Activated T-cell treated with anti-CD3 and anti-CD28 coated beads for 4 hours (primary cell): ENCODE results near the gene TCF4.
"Not testable (repeated sequence)": the region's sequence is repeated elsewhere in the genome, so short reads cannot be mapped to it uniquely, and the experiment has no call there.

Experiments
- DNase-seq: peaks from one replicate; pipeline ENCODE4 v3.0.0-alpha.2; 2020

TCF4 gene

DNA sequence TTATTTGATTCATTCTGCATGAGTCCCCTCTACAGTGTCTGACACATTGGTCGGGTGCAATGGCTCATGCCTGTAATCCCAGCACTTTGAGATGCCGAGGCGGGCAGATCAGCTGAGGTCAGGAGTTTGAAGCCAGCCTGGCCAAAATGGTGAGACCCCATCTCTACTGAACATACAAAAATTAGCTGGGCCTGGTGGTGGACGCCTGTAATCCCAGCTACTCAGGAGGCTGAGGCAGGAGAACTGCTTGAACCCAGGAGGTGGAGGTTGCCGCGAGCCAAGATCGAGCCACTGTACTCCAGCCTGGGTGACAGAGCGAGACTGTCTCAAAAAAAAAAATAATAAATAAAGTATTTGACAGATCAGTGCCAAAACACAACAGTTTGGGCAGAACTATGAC is 118.9 kb downstream of the TCF4 start:
- not testable (repeated sequence) for DNase-seq

DNA sequence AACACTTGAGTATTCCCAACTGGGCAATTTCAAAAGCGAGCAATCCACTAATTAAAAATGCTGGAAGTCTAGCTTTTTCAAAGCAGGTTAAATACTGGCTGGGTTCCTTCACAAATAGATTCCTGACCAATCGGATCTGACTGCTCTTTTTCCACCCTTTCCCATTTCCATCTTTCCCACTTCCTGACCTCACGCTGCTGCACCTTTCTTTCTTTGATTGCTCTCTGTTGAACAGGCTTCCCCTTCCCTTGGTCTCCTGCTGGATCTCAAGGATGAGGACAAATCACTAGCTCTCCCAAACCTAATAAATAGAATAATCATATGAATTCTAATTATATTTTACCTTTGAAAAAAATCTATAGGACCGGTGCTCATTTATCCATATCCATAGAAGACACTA is 121.2 kb downstream of the TCF4 start:
- DNase-seq = no peak

DNA sequence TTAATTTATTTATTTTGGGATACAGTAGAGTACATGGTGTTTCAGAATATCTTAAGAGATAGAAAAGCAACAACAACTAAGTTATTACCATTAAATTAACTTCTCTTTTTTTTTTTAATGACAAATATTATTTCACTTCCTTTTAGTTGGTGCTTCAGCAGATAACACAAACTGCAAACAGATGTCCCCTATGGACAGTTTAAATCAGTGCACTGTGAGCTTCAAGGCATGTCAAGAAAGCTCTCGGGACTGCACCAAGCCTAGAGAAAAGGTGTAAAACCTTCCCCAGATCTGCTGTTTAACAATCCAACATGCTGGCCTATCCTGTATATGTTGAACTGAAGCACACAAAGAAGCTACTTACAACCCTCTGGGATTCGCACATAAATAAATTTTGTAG is 122.7 kb downstream of the TCF4 start:
- no peak for DNase-seq

DNA sequence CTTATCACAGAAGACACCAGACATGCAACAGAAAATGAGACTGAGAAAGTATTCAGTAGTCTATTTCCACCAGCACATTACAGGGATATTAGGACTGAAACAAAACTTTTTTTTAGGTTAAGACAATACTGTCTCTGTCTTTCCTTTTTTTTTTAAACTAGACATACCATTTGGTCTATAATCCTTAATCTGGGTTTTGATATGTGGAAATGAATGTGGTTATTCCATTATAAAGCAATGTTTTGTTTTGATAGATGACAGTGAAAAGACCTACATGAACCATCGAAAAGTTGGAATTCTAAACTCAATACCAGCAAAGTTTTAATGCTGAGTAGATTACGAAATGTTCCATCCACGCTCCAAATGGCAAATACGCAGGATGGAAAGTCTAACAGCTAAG is 123.4 kb downstream of the TCF4 start:
- DNase-seq = no peak

DNA sequence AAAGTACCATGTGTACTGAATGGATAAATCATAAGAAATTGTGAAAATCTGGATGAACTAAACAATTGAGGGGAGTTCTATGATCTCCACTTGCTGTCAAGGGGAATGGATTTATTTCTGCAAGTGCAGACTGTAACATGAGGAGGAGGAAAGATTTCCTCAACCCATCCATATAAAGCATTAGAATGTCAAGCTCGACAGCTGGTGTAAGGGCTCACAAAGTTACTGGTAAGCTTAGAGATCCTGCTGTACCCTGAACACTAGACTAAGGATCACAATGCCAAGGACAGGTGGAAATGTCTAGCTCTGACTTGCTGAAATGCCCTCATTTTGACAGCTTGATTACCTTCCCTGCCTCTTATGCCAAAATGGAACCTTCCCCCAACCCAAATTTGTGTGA is 125.3 kb downstream of the TCF4 start:
- DNase-seq = no peak

DNA sequence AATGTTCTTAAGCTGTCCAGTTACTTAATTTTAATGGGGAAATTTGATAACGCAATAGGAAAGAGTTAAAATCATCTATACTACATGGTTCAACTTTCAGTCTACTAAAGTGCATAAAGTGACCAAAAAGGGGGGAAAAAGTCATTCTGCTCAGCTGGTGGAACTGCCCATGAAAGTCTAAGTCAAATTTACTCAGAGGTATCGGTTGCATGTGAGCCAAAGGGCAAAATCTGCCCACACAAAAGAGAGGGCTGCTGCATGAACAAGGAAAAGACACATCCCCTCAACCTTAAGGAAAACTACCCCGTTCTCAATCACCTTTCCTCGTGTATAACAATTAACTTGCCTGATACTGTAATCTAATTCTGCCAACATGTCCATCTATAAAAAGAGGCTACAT is 126.1 kb downstream of the TCF4 start:
- no peak for DNase-seq

DNA sequence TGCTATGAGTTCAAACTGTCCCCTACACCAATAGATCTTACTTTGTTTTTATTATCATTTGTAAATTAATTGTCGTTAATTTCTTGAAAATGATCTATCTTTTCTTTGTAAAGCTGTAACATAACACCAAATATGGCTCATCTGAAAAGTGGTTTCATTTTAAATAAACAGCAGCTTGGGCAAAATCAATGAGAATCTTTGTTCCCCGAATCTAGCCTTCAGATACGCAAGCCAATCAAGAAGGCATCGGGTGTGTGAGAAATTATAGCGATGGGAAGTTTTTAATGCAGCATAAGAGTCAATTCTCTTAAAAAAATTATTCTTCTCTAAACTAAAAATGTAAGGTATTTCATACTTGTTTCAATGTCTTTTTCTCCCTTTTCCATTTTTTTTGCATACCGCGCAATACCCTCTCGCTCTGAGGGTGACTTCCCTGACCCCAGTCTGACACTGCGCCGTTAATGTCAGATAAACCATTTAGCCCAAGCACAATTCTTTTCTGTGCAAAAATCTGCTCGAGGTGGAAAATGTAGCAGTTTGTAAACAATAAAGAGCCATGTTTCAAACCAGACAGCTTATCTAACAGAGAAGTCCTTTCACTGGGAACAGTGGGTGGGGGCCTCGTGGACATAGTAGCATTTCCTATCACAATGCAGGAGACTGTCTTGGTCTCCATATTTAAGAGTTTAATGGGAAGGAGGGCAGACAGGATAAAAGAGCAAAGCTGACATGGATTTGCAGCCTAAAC is 129.4 kb downstream of the TCF4 start:
- no peak for DNase-seq

DNA sequence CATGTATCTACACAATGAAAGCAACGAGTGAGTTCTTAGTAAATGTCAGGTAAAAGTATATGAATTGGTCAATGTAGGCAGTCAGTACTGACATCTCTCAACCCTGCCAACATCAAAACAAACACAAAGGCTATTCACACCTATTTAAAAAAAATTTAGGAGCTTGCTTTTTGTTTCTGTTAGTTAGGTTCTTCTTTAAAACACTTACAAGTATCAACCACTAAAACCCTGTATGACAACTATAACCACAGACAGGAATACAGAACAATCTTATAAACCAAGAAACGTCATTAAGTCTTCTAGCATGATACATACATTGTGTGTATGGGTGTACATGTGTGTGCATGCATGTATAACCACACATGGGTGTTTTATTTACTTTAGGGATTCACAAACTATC is 131.0 kb downstream of the TCF4 start:
- no peak for DNase-seq

DNA sequence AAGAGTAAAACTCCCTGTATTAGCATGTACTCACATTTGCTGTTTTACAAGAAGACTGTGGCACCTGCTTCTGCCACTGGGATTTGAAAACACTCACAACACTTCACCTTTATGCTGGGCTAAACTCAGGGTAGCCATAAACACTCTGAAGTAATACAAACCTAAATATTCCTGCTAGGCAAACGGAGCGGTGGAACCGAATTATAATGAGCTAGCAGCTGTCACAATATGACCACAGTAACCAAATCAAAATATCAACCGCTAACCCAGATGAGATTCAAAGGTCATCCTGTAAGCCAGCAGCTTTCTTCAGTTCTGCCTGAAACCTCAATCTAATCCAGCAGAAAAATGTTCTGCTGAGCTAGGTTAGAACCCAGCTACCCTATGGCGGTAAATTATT is 132.1 kb downstream of the TCF4 start:
- no peak for DNase-seq

DNA sequence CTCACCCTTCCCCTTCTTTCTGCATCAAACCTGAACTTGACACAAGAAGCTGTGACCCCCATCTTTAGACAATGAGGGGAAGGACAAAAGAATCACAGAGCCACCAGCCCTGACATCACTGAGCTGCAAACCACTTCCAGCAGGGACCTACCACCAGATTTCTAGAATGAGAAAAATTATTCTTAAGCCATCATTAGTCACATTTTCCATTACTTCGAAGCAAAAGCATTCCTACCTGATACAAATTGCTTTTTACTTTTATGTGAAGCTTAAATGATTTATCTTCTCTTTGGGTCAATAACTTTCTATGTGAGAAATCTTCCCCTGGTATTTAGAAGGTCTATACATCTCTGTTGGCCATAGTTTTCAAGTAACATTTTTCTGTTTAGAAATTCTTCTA is 134.8 kb downstream of the TCF4 start:
- no peak for DNase-seq

DNA sequence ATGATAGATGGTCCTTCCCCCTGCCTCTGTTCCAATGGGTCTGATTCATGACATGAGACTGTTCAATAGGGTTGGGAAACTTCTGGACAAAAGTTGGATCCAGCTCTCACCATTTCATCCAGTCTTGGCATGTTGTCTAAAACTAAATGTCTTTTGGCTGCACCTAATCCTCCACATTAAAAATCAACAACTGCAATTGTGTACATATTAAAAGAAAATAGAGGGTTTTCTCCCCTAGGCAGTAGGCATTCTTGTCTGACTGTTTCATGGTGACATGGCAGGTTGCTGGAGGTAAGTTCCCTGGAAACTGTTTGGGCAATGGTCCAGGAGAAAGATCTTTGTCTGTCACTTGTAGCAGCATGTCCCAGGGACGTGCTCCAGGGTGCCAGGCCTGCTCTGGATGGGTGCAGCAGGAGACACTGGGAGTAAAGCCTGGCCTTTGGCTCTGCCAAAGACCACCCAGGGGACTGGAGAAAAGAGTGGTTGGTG is 135.8 kb downstream of the TCF4 start:
- no peak for DNase-seq

DNA sequence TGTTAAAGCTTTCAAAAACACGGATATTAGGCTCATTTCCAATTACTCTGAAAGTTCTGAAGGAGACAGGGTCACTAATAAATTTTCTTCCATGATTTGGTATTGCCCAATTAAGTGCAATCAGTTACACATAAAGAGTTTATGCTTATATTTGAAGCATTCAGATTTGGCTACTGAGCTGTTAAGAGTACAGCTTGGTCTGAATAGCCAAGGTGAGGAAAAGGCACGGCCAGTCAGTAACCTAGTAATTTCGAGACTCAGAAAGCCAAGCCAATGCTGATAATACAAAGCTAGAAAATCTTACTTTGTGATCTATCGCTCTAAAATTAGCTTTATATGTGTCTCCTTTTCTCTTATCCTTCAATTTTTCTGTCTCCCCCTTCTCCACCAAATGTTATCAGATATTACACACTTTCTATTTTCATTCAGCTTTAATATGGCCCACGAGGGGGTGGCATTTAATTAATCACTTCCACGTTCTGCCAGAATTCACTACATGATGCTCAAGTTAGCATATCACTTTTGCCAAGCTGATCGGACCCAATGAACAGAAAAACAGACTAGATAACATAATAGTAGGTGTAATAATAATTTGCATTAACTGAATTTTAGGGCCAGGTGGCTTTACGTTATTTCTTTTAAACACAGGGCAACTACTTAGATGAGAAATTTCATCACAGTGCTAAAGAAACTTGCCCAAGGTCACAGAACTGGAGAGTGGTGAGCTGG is 138.4 kb downstream of the TCF4 start:
- no peak for DNase-seq

DNA sequence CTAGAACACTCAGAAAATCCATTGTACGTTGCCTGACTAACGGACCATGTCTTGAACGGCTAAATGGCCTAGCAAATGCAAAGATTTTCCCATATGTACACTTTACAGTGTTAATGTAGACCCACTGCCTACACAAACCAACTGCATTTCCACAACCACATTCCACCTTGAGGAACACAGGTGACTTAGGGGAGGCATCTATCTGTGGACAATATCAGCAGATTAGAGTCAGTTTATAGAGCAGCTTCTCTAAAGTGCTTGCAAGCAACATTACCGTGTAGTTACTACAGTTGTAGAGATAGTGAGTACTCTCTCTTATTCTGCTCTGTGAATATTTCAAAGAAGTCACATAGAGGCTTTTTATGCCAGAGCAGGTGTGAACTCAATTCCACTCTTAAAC is 139.6 kb downstream of the TCF4 start:
- DNase-seq = no peak

DNA sequence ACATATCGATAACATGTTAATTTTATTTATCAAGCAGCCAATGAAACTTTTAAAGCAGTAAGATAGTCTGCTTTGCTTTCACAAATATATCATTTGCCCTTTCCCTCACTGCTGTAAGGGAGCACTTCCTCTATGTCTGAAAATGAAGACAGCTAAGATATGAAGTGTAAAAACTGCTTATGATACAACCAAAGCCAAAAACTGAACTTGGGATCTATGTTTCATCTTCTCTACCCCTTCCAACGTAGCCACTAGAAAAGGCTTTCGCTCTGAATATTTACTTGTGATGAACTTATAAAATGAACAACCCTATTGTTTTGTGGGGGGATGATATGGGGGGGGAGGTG is 140.3 kb downstream of the TCF4 start:
- no peak for DNase-seq

DNA sequence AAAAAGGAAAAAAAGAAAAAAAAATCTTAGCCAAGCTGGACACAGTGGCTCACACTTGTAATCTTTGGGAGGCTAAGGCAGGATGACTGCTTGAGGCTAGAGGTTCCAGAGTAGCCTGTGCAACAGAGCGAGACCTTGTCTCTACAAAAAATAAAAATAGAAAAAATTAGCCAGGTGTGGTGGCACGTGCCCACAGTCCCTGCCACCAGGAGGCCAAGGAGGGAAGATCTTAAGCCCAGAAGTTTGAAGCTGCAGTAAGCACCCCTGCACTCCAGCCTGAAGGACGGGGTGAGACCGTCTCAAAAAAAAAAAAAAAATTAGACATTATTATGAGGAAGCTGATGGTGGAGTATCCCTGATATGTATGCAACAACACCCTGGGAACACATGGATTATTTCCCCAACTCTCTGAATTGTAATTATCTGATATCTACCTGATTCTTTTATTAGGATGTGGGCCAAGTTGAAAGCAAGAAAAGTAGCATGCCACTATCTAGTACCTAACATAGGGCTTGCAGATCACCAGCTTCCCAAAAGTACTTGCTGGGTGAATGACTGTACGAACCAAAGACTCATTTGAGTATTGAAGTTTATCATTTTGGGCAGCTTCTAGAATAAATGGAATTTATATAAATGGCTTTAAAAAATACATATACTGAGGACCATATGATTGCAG is 140.9 kb downstream of the TCF4 start:
- no peak for DNase-seq

DNA sequence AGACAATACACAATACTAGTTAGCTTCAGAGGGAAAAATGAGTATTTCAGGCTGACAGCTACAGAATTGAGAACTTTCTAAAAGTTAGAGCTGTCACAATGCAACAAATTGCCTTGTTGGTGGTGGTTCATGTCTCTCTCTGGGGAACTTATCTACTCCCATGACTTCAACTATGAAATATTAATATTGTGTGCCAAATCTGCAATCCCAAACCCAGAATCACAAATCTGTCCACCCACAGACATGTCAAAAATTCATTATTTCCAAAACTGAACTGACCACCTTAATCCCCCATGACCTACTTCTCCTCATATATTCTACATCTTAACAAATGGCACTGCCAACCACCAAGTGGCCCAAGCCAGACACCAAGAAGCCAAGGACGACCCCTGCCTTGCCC is 143.5 kb downstream of the TCF4 start:
- DNase-seq = no peak

DNA sequence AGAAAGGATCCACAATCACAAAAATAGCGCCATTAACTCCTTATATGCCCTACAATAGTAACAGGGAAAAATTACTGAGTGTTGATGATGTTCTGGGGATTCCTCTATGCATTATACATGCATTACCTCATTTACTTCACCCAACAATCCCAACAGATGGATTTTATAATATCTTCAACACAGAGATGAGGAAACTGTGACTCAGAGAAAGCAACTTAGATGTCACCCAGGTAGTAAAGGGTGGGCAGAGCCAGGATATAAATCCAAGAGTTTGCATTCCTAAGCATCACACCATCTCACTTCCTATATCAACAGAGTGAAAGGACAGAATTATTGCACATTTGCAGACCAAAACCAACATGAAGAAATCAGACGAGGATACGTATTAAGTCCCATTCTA is 144.2 kb downstream of the TCF4 start:
- DNase-seq = no peak

DNA sequence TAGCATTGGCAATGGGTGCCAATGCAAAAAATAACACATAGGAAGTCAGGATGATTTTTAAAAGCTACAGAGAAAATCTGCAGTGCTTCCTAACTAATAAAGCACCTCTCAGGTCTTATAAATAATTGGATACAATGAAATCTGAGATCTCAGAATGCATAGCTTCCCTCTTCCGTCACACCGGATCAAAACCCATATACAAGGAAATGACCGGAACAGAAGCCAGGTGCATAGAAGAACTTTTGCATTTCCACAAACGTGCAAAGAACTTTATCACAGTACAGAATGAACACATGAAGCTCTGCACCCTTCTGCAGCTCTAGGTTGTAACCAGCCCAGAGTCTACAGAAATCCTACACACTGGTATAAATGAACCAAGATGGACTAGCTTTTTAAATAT is 145.4 kb downstream of the TCF4 start:
- DNase-seq = no peak

DNA sequence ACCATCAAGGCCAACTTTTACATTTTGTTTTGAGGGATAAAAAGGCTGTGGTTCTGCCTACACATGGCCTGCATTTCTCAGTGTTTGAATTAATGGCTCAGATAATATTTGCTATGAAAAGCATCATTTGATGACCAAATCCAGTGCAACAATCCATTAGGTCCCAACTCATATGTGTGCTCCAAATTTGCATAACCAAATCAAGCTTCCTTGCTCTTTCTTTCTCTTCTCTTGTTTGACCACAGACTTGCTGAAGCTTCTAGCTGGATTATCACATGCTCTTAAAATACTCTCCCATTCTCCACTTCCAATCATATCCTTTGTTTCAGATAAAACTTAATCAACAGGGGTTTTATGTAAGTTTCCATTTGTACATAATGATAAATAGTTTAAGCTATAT is 147.0 kb downstream of the TCF4 start:
- DNase-seq = no peak

DNA sequence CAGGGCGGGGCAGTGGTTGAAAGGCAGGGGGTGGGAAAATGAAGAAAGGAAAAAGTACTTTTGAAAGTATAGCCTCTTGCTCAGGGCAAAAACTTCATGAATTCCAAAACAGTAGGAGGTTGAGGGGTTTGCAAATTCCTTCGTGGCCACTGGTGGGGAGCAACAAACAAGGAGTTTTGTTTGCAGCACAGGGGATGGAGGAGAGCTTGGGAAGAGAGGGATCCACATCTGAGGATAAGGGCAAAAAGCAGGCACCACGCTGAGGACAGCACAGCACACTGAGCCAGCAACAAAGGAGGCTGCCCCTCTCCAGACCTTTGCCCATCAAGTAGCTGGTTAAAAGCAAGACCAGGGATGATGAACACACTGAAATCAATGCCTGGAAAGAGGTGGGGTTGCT is 148.9 kb downstream of the TCF4 start:
- DNase-seq = no peak

DNA sequence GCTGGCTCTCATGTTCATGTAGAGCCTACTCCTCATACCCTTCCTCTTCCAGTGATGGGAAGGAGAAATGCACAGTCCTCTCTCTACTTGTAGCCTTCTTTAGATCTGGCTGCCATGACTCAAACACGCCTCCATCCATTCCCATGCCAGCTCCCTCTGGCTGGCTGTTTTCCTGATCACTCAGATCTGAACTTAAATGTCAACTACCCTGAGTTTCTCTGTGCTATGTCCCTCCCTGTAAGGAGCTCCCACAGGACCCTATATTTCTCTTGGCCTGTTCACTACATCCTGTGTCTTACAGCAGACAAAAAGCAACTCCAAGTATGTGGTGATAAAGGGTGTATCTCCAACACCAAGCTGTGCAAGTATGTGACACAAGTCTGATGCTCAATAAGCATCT is 152.4 kb downstream of the TCF4 start:
- no peak for DNase-seq

DNA sequence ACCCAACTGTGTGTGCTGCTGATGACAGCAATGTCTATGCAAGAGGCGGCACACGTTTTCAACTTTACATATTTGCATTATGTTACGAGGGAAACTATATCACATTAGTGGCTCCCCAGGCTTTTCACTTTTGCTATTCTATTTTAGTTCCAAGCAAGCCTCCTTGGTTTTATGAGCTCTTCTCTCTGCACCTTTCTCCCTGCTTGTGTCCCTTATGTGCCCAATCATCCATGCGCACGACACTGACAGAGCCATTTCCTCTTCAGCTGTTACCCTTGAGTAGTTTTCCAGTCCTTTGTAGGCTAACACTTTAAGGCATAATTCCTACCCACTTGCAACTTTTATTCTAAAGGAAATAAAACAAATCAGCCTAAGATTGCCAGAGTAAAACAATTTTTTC is 154.3 kb downstream of the TCF4 start:
- no peak for DNase-seq

DNA sequence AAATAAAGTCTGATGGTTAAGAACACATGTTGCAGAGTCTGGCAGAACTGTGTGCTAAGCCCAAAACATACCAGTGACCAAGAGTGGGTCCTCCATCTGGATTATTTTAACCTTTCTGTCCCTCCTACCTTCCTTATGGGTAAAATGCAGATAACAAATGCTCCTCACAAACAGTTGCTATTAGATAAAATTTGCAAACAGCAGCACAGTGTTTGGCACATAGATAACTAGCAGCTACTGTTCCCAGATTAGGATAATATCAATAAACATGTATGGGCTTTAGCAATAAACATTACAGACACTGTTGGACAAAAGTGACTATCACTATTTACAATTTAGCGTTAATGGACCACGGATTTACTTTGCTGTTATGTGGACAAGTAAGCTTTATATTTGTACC is 154.9 kb downstream of the TCF4 start:
- no peak for DNase-seq

DNA sequence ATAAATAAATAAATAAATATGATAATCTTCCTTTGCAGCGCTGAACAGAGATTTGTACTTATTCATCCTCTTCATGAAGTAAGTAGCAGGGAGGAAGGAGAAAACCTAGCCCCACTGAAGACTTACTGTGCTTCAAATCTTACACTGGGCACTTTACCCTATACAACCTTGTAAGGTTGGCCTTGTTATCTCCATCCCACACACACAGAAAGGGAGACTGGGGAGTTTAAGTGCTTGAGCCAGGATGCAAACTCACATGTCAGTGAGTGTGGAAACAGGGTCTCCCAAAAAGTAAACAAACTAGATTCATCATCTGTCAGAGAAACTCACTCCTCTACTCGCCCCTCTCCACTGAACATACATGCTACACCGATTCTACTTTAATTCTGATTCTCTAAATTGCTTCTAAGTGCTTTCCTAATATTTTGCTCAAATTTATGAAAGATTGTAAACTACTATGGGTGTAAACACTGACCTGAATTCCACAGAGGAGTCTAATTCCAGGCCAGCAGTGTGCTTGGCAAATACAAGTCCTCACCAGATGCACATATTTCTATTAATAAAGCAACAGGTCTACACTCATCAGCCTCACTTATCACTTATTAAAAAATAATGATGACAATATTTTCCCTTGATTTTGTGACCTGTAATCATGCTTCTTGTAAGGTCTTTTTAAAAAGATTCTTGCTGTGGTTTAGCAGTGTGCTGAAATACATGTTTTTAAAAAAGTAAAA is 155.5 kb downstream of the TCF4 start:
- no peak for DNase-seq
